ENCODE results near the gene EDC3.
"Not testable (repeated sequence)": the region's sequence is repeated elsewhere in the genome, so short reads cannot be mapped to it uniquely, and the experiment has no call there.

- not testable (repeated sequence) for TF ChIP-seq POLR2A, CTCF (IDR thresholded peaks at IDR 0.05)
These were observed 98.6 kb downstream of the EDC3 start for GRCh38 chr15:74597146-74597705.

Measured in prostate gland (tissue), 2 donors.